Measurements from ENCODE around the gene ZRANB1. TPM values are rescaled to one million over a fixed set of nuclear protein-coding genes. Genes with fewer than 3 reads are reported as not detected.

The ZRANB1 gene
- total and polyA plus RNA-seq, 8 donors, result 4.3 to 12.2 (median 7.7) TPM

GRCh38 chr10:124918906-124919305 is 23.0 kb upstream of the ZRANB1 start:
- no peaks in the 10 kb centered on the region for H3K36me3 ChIP-seq
- WGBS, 2 donors, result 83 to 88% methylated on average over 3 of the region's 3 CpGs
- H3K4me3 ChIP-seq, result no peak overlapping the region
- FAIRE-seq, result no peak
- H3K27me3 ChIP-seq, result no peaks in the 10 kb centered on the region
- H3K4me1 ChIP-seq, result peaks cover 5 to 24% (median 20%) of the 10 kb centered on the region in 3 donors
- H3K9me3 ChIP-seq, result no peaks in the 10 kb centered on the region
- no peak for DNase-seq
- H3K27ac ChIP-seq, result no peak overlapping the region
- ATAC-seq, result no peak
- intact Hi-C loops (cut with DNase I), result no loop called here
- TF ChIP-seq CTCF (IDR thresholded peaks at IDR 0.05), result no peak

GRCh38 chr10:124921261-124921660 is 20.7 kb upstream of the ZRANB1 start:
- intact Hi-C loops (cut with DNase I), result no loop called here
- peaks cover 5 to 25% (median 24%) of the 10 kb centered on the region in 3 donors for H3K4me1 ChIP-seq
- H3K36me3 ChIP-seq, result no peaks in the 10 kb centered on the region
- H3K4me3 ChIP-seq, result no peak overlapping the region
- H3K9me3 ChIP-seq, result no peaks in the 10 kb centered on the region
- WGBS, 2 donors, result 84 to 97% methylated on average over 1 of the region's 1 CpG
- no peak for TF ChIP-seq CTCF (IDR thresholded peaks at IDR 0.05)
- no peaks in the 10 kb centered on the region for H3K27me3 ChIP-seq
- DNase-seq, result no peak
- ATAC-seq, result no peak
- FAIRE-seq, result no peak
- no peak overlapping the region for H3K27ac ChIP-seq

DNA sequence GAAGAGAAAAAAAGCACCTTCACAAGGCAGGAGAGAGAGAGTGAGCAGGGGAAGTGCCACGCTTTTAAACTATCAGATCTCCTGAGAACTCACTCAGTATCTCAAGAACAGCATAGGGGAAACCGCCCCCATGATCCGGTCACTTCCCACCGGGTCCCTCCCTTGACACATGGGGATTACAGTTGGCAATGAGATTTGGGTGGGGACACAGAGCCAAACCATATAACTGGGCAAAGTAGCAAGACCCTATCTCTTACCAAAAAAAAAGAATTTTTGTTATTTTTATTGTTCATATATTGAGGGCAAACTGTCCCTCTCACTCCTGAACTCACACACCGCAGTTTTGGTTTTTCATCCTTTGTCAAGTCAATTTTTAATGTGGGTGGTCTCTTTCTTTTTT is 18.2 kb upstream of the ZRANB1 start:
- no peaks in the 10 kb centered on the region for H3K36me3 ChIP-seq
- FAIRE-seq (no peak), ATAC-seq (no peak), DNase-seq (no peak)
- 95 to 96% methylated on average over 5 of the region's 5 CpGs for WGBS, 2 donors
- TF ChIP-seq CTCF (IDR thresholded peaks at IDR 0.05), result no peak
- H3K9me3 ChIP-seq, result no peaks in the 10 kb centered on the region
- H3K4me3 ChIP-seq, result no peak overlapping the region
- intact Hi-C loops (cut with DNase I), result no loop called here
- peaks cover 5 to 23% (median 18%) of the 10 kb centered on the region in 3 donors for H3K4me1 ChIP-seq
- no peaks in the 10 kb centered on the region for H3K27me3 ChIP-seq
- no peak overlapping the region for H3K27ac ChIP-seq

DNA sequence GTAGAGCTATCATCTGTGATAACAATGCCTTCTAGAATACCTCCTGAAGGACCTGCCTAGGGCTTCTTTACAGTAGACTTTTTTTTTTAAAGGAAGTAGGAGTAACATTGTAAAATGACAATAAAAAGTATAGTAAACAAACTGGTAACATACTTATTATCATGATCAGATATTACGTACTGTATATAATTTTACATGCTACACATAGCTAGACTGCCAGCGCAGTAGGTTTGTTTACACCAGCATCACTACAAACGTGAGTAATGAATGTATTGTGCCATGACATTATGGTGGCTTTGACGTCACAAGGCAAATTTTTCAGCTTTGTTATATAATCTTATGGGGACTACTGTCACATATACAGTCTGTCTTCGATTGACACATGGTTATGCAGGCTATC is 15.4 kb upstream of the ZRANB1 start:
- intact Hi-C loops (cut with DNase I), result no loop called here
- H3K4me3 ChIP-seq, result no peak overlapping the region
- ATAC-seq (no peak), FAIRE-seq (no peak), DNase-seq (no peak)
- H3K27me3 ChIP-seq, result no peaks in the 10 kb centered on the region
- no peaks in the 10 kb centered on the region for H3K9me3 ChIP-seq
- no peaks in the 10 kb centered on the region for H3K36me3 ChIP-seq
- 92 to 93% methylated on average over 5 of the region's 5 CpGs for WGBS, 2 donors
- H3K27ac ChIP-seq, result no peak overlapping the region
- H3K4me1 ChIP-seq, result peaks cover 0 to 9% (median 8%) of the 10 kb centered on the region in 3 donors
- no peak for TF ChIP-seq CTCF (IDR thresholded peaks at IDR 0.05)

- TF ChIP-seq CTCF (IDR thresholded peaks at IDR 0.05), result no peak
- H3K36me3 ChIP-seq, result no peaks in the 10 kb centered on the region
- WGBS, 2 donors, result 94 to 95% methylated on average over 7 of the region's 7 CpGs
- DNase-seq (no peak), FAIRE-seq (no peak), ATAC-seq (no peak)
- no peaks in the 10 kb centered on the region for H3K27me3 ChIP-seq
- H3K4me1 ChIP-seq, result peaks cover 0 to 9% (median 8%) of the 10 kb centered on the region in 3 donors
- H3K4me3 ChIP-seq, result no peak overlapping the region
- intact Hi-C loops (cut with DNase I), result no loop called here
- H3K27ac ChIP-seq, result no peak overlapping the region
- no peaks in the 10 kb centered on the region for H3K9me3 ChIP-seq
Measured at GRCh38 chr10:124928087-124928486, 13.8 kb upstream of the ZRANB1 start.

Data from pancreas (tissue), 10 donors.